ENCODE measurements around the gene FRY. TPM values are rescaled to one million over a fixed set of nuclear protein-coding genes. Genes with fewer than 3 reads are reported as not detected.

Gene FRY
- total RNA-seq, 1 experiment from 2014 or later, result 5.3 TPM

GRCh38 chr13:32044446-32044845, 12.9 kb downstream of the FRY start:
- no peak overlapping the region for H3K4me3 Mint-ChIP-seq
- ChIA-PET CTCF (no interaction called here), POLR2A (no interaction called here)
- H3K27me3 Mint-ChIP-seq (ENCODE audit: low read depth), result no peaks in the 10 kb centered on the region
- TF ChIP-seq IRF1 (CRISPR knock-in tag; IDR thresholded peaks at IDR 0.05), result no peak
- TF ChIP-seq ATF3 (CRISPR knock-in tag; conservative IDR thresholded peaks at IDR 0.05), result no peak
- TF ChIP-seq USF1 (CRISPR knock-in tag; IDR thresholded peaks at IDR 0.05), result no peak
- no peak for TF ChIP-seq IRF2 (CRISPR knock-in tag; IDR thresholded peaks at IDR 0.05; ENCODE audit: borderline replicate concordance, low read depth)
- no peak for TF ChIP-seq FOXP4 (CRISPR knock-in tag; IDR thresholded peaks at IDR 0.05)
- no peak for TF ChIP-seq FOXP1 (CRISPR knock-in tag; IDR thresholded peaks at IDR 0.05; ENCODE audit: borderline replicate concordance)
- TF ChIP-seq GABPB1 (CRISPR knock-in tag; IDR thresholded peaks at IDR 0.05), result no peak
- TF ChIP-seq HMGXB4 (CRISPR knock-in tag; IDR thresholded peaks at IDR 0.05), result no peak
- no peak for TF ChIP-seq OVOL2 (CRISPR knock-in tag; IDR thresholded peaks at IDR 0.05; ENCODE audit: borderline replicate concordance)
- no peak for TF ChIP-seq TP53 (CRISPR knock-in tag; IDR thresholded peaks at IDR 0.05)
- no peaks in the 10 kb centered on the region for H3K9me3 Mint-ChIP-seq
- H3K27ac Mint-ChIP-seq, result no peak overlapping the region
- no peak for DNase-seq (ENCODE audit: low spot score)
- ATAC-seq, result no peak
- H3K36me3 Mint-ChIP-seq, result no peaks in the 10 kb centered on the region
- H3K4me1 Mint-ChIP-seq, result peaks cover 20% of the 10 kb centered on the region

- H3K36me3 Mint-ChIP-seq, result no peaks in the 10 kb centered on the region
Observed at GRCh38 chr13:32045537-32045936, 14.0 kb downstream of the FRY start.

More at GRCh38 chr13:32045537-32045936, 14.0 kb downstream of the FRY start:
- Mint-ChIP-seq H3K27ac (no peak overlapping the region), H3K4me3 (no peak overlapping the region), H3K4me1 (peaks cover 20% of the 10 kb centered on the region), H3K9me3 (no peaks in the 10 kb centered on the region), H3K27me3 (ENCODE audit: low read depth) (no peaks in the 10 kb centered on the region)
- no peak for ATAC-seq
- CTCF ChIA-PET, result interaction anchor here (0.9 to 1.2 kb wide), 3 partner anchors 14 to 135 kb away, joined by 3 to 4 read pairs (median 4); partner anchors contain the start of gene FRY
- POLR2A ChIA-PET, result no interaction called here
- TF ChIP-seq ZBTB43 (CRISPR knock-in tag; IDR thresholded peaks at IDR 0.05) (no peak), OVOL2 (CRISPR knock-in tag; IDR thresholded peaks at IDR 0.05; ENCODE audit: borderline replicate concordance) (no peak), ZNF232 (CRISPR knock-in tag; IDR thresholded peaks at IDR 0.05) (no peak), IRF1 (CRISPR knock-in tag; IDR thresholded peaks at IDR 0.05) (no peak), ZNF416 (CRISPR knock-in tag; IDR thresholded peaks at IDR 0.05) (no peak), GRHL2 (CRISPR knock-in tag; IDR thresholded peaks at IDR 0.05; ENCODE audit: insufficient replicate concordance, severe bottlenecking) (no peak), ATF1 (CRISPR knock-in tag; IDR thresholded peaks at IDR 0.05) (no peak), ATF6 (CRISPR knock-in tag; IDR thresholded peaks at IDR 0.05) (no peak), CREM (CRISPR knock-in tag; IDR thresholded peaks at IDR 0.05) (no peak), TP53 (CRISPR knock-in tag; IDR thresholded peaks at IDR 0.05) (no peak)
- no peak for DNase-seq (ENCODE audit: low spot score)

Data from WTC11 (cell line).